Mesenchymal stem cell (in vitro differentiated cells and primary cell): ENCODE measurements around the gene ZDHHC18.
A peak's percentile ranks its signal among the peaks of the same experiment; 100 is the strongest.

ENCODE experiments used
- DNase-seq: peaks from one replicate; pipeline ENCODE4 v3.0.0-alpha.2; 2013
- H2AFZ ChIP-seq: one replicate; pipeline ENCODE4 v1.6.1; 2013; ENCODE audit warnings: low read depth, mild to moderate bottlenecking, control low read depth, inconsistent platforms, low read length, moderate library complexity
- H2AK5ac ChIP-seq: 2 replicates; pipeline ENCODE4 v1.6.1; 2013; ENCODE audit warnings: low read length, moderate library complexity, mild to moderate bottlenecking, inconsistent platforms; ENCODE audit not compliant: severe bottlenecking
- H2BK120ac ChIP-seq: one replicate; pipeline ENCODE4 v1.6.1; 2013; ENCODE audit warnings: low read depth, mild to moderate bottlenecking, inconsistent platforms, low read length, moderate library complexity
- H2BK12ac ChIP-seq, 2 experiments: one replicate each; pipeline ENCODE4 v1.6.1; 2013; ENCODE audit warnings: inconsistent platforms in 2 of 2, low read length in 2 of 2, mild to moderate bottlenecking in 2 of 2, moderate library complexity in 2 of 2, control low read depth in 1 of 2
- H2BK15ac ChIP-seq: one replicate; pipeline ENCODE4 v1.6.1; 2013; ENCODE audit warnings: mild to moderate bottlenecking, low read depth, inconsistent platforms; ENCODE audit not compliant: poor library complexity, severe bottlenecking
- H2BK5ac ChIP-seq: 2 replicates; pipeline ENCODE4 v1.6.1; 2013; ENCODE audit warnings: low read depth, mild to moderate bottlenecking, low read length, control low read depth, inconsistent platforms; ENCODE audit not compliant: poor library complexity, severe bottlenecking
- H3K14ac ChIP-seq, 2 experiments: one replicate each; pipeline ENCODE4 v1.6.1; 2013; ENCODE audit warnings: inconsistent platforms in 2 of 2, low read length in 2 of 2, control low read depth in 1 of 2, mild to moderate bottlenecking in 1 of 2, moderate library complexity in 1 of 2
- H3K18ac ChIP-seq, 2 experiments: one replicate each; pipeline ENCODE4 v1.6.1; 2013; ENCODE audit warnings: inconsistent platforms in 2 of 2, low read length in 2 of 2, control low read depth in 1 of 2, low read depth in 1 of 2, mild to moderate bottlenecking in 1 of 2
- H3K23ac ChIP-seq, 2 experiments: one replicate each; pipeline ENCODE4 v1.6.1; 2013; ENCODE audit warnings: inconsistent platforms in 2 of 2, low read length in 2 of 2, mild to moderate bottlenecking in 2 of 2, moderate library complexity in 2 of 2, control low read depth in 1 of 2
- H3K27ac ChIP-seq: 2 replicates; pipeline ENCODE4 v1.5.1; 2013; ENCODE audit warnings: mild to moderate bottlenecking, moderate library complexity, low read length, control low read depth, inconsistent platforms; ENCODE audit not compliant: poor library complexity, severe bottlenecking
- H3K27me3 ChIP-seq, 2 experiments: 2 replicates each; pipeline versions ENCODE4 v1.6.1 to v1.7.0; 2013; ENCODE audit warnings: low read length in 2 of 2, mild to moderate bottlenecking in 2 of 2, moderate library complexity in 2 of 2, control low read depth in 1 of 2, inconsistent platforms in 1 of 2; ENCODE audit not compliant: control insufficient read depth in 1 of 2, insufficient read depth in 1 of 2
- H3K36me3 ChIP-seq, 2 experiments: 2 replicates each; pipeline versions ENCODE4 v1.6.1 to v1.7.0; 2013; ENCODE audit warnings: low read length in 2 of 2, control low read depth in 1 of 2, inconsistent platforms in 1 of 2, low read depth in 1 of 2, mild to moderate bottlenecking in 1 of 2; ENCODE audit not compliant: insufficient read depth in 2 of 2, control insufficient read depth in 1 of 2
- H3K4ac ChIP-seq, 2 experiments: one replicate each; pipeline ENCODE4 v1.6.1; 2013; ENCODE audit warnings: inconsistent platforms in 2 of 2, low read length in 2 of 2, mild to moderate bottlenecking in 2 of 2, moderate library complexity in 2 of 2, control low read depth in 1 of 2, low read depth in 1 of 2
- H3K4me1 ChIP-seq: 2 replicates; pipeline ENCODE4 v1.6.1; 2013; ENCODE audit warnings: low read depth, low read length, control low read depth; ENCODE audit not compliant: control insufficient read depth, insufficient read depth
- H3K4me2 ChIP-seq: 2 replicates; pipeline ENCODE4 v1.6.1; 2013; ENCODE audit warnings: low read length, mild to moderate bottlenecking, inconsistent platforms; ENCODE audit not compliant: poor library complexity, severe bottlenecking
- H3K4me3 ChIP-seq, 2 experiments: 2 replicates each; pipeline versions ENCODE4 v1.5.1 to v1.7.0; 2013; ENCODE audit warnings: low read length in 2 of 2, mild to moderate bottlenecking in 2 of 2, control low read depth in 1 of 2, low read depth in 1 of 2; ENCODE audit not compliant: insufficient read depth in 1 of 2
- H3K79me1 ChIP-seq: replicated peaks from 2 replicates; pipeline ENCODE4 v1.6.1; 2013; ENCODE audit warnings: mild to moderate bottlenecking, control low read depth, low read length, inconsistent platforms; ENCODE audit not compliant: poor library complexity, severe bottlenecking
- H3K9ac ChIP-seq: 2 replicates; pipeline ENCODE4 v1.7.0; 2013; ENCODE audit warnings: mild to moderate bottlenecking, low read length, moderate library complexity
- H3K9me3 ChIP-seq: 2 replicates; pipeline ENCODE4 v1.7.0; 2013; ENCODE audit warnings: mild to moderate bottlenecking, low read length; ENCODE audit not compliant: control insufficient read depth
- H4K8ac ChIP-seq: one replicate; pipeline ENCODE4 v1.6.1; 2013; ENCODE audit warnings: inconsistent platforms, mild to moderate bottlenecking, low read length, moderate library complexity
- H4K91ac ChIP-seq: one replicate; pipeline ENCODE4 v1.6.1; 2013; ENCODE audit warnings: mild to moderate bottlenecking, low read length, inconsistent platforms
- WGBS: methylation state at CpG from one replicate; pipeline ENCODE4 v1.1.7; 2013; ENCODE audit warnings: mixed read lengths; 5-methylcytosine and 5-hydroxymethylcytosine counted together

ZDHHC18 gene

GRCh38 chr1:26784886-26785285, 41.6 kb upstream of the ZDHHC18 start:
- H3K9ac ChIP-seq, result no peak overlapping the region
- no peak overlapping the region for H4K91ac ChIP-seq
- peaks cover 15% of the 10 kb centered on the region for H3K79me1 ChIP-seq
- H3K4me1 ChIP-seq, result peaks cover 22% of the 10 kb centered on the region
- H3K23ac ChIP-seq, result no peak overlapping the region
- no peak overlapping the region for H3K14ac ChIP-seq
- no peak overlapping the region for H3K4me2 ChIP-seq
- no peak for DNase-seq
- no peak overlapping the region for H3K27ac ChIP-seq
- no peaks in the 10 kb centered on the region for H3K27me3 ChIP-seq
- no peak overlapping the region for H4K8ac ChIP-seq
- no peak overlapping the region for H2BK120ac ChIP-seq
- WGBS, result 85% methylated on average over 1 of the region's 1 CpG
- H3K4ac ChIP-seq, result no peak overlapping the region
- H2AK5ac ChIP-seq, result no peak overlapping the region
- no peaks in the 10 kb centered on the region for H3K9me3 ChIP-seq
- H2AFZ ChIP-seq, result no peak overlapping the region
- no peak overlapping the region for H2BK5ac ChIP-seq
- H2BK12ac ChIP-seq, result no peak overlapping the region
- no peak overlapping the region for H2BK15ac ChIP-seq
- no peak overlapping the region for H3K4me3 ChIP-seq
- peak overlapping the region in 1 of 2 experiments; percentile 54 for H3K18ac ChIP-seq
- H3K36me3 ChIP-seq, result peaks cover 12 to 39% of the 10 kb centered on the region in 2 experiments

- Histone ChIP-seq H3K9ac (peak overlapping the region; percentile 99), H3K4ac (peak overlapping the region; percentile 77 to 88), H4K91ac (peak overlapping the region; percentile 30), H2BK15ac (peak overlapping the region; percentile 31), H3K18ac (peak overlapping the region; percentile 79 to 87), H3K27me3 (no peaks in the 10 kb centered on the region), H2AK5ac (peak overlapping the region; percentile 8), H3K36me3 (peaks cover 2 to 30% of the 10 kb centered on the region in 2 experiments), H2BK12ac (peak overlapping the region in 1 of 2 experiments; percentile 29), H3K4me2 (no peak overlapping the region), H3K79me1 (peaks cover 9% of the 10 kb centered on the region), H3K4me3 (peak overlapping the region in 1 of 2 experiments; percentile 83), H4K8ac (peak overlapping the region; percentile 78), H2AFZ (no peak overlapping the region), H3K4me1 (peaks cover 25% of the 10 kb centered on the region), H3K23ac (peak overlapping the region in 1 of 2 experiments; percentile 23), H3K27ac (peak overlapping the region; percentile 98), H3K14ac (no peak overlapping the region), H2BK5ac (no peak overlapping the region), H2BK120ac (peak overlapping the region; percentile 56), H3K9me3 (no peaks in the 10 kb centered on the region)
- 73% methylated on average over 5 of the region's 5 CpGs for WGBS
- DNase-seq, result peak; percentile 60
Measured at GRCh38 chr1:26785611-26786436, 40.7 kb upstream of the ZDHHC18 start.

- H3K27ac ChIP-seq, result peak overlapping the region; percentile 98
- H2AK5ac ChIP-seq, result peak overlapping the region; percentile 93
- peaks cover 5% of the 10 kb centered on the region for H3K79me1 ChIP-seq
- H3K4me1 ChIP-seq, result peaks cover 25% of the 10 kb centered on the region
- H3K23ac ChIP-seq, result no peak overlapping the region
- no peaks in the 10 kb centered on the region for H3K9me3 ChIP-seq
- H3K4me2 ChIP-seq, result peak overlapping the region; percentile 84
- peaks cover 2 to 21% of the 10 kb centered on the region in 2 experiments for H3K36me3 ChIP-seq
- H2BK120ac ChIP-seq, result peak overlapping the region; percentile 96
- no peak overlapping the region for H2AFZ ChIP-seq
- peak overlapping the region; percentile 98 to 99 for H3K18ac ChIP-seq
- H3K14ac ChIP-seq, result peak overlapping the region; percentile 64 to 95
- peak overlapping the region in 1 of 2 experiments; percentile 83 for H3K4me3 ChIP-seq
- peak overlapping the region; percentile 59 to 90 for H2BK12ac ChIP-seq
- H3K4ac ChIP-seq, result peak overlapping the region; percentile 94 to 99
- peak overlapping the region; percentile 99 for H3K9ac ChIP-seq
- no peaks in the 10 kb centered on the region for H3K27me3 ChIP-seq
- H2BK15ac ChIP-seq, result peak overlapping the region; percentile 95
- peak overlapping the region; percentile 93 for H4K8ac ChIP-seq
- H2BK5ac ChIP-seq, result peak overlapping the region; percentile 98
- peak overlapping the region; percentile 95 for H4K91ac ChIP-seq
- 15% methylated on average over 9 of the region's 12 CpGs for WGBS
- peak; percentile 88 for DNase-seq
Measured at GRCh38 chr1:26786437-26787380, 39.8 kb upstream of the ZDHHC18 start.
